Gastrocnemius medialis (tissue), 4 donors: ENCODE measurements around the gene FKBP8. TPM values are rescaled to one million over a fixed set of nuclear protein-coding genes. Genes with fewer than 3 reads are reported as not detected.

Source experiments
- ATAC-seq, 2 donors: fragments of 150-250 bp; one replicate each; pipeline ENCODE4 v1.9.1; 2016
- DNase-seq, 2 donors: peaks; one replicate each; pipeline ENCODE4 v3.0.0-alpha.2; 2019
- H3K27ac ChIP-seq, 4 donors: fragments of 200-600 bp; sonication (generic); 1 replicate in 1 of 4; 2 replicates in 3 of 4; pipeline ENCODE4 v1.5.1; 2016 to 2018; ENCODE audit warnings: mild to moderate bottlenecking in 2 of 4, moderate library complexity in 1 of 4
- H3K27me3 ChIP-seq, 3 donors: fragments of 200-600 bp; sonication (generic) in 2 of 3; 1 replicate in 1 of 3; 2 replicates in 2 of 3; pipeline versions ENCODE4 v1.5.1 to v1.6.0; 2016 to 2019; ENCODE audit warnings: mild to moderate bottlenecking in 1 of 3, moderate library complexity in 1 of 3
- H3K36me3 ChIP-seq, 2 donors: fragments of 200-600 bp; sonication (generic) in 1 of 2; one replicate each; pipeline ENCODE4 v1.5.1; 2017 to 2018
- H3K4me1 ChIP-seq, 2 donors: fragments of 200-600 bp; sonication (generic) in 1 of 2; one replicate each; pipeline ENCODE4 v1.5.1; 2016 to 2017; ENCODE audit warnings: mild to moderate bottlenecking in 2 of 2
- H3K4me3 ChIP-seq, 4 donors: fragments of 200-600 bp; sonication (generic) in 3 of 4; 1 replicate in 1 of 4; 2 replicates in 3 of 4; pipeline ENCODE4 v1.5.1; 2016 to 2019; ENCODE audit warnings: mild to moderate bottlenecking in 2 of 4
- H3K9me3 ChIP-seq, 3 donors: fragments of 200-600 bp; sonication (generic) in 2 of 3; 1 replicate in 1 of 3; 2 replicates in 2 of 3; pipeline ENCODE4 v1.5.1; 2016 to 2019
- POLR2A ChIP-seq, 2 donors: fragments of 450-650 bp; IDR thresholded peaks; one replicate each; pipeline ENCODE4 v1.6.1; 2017; ENCODE audit warnings: antibody characterized with exemption in 2 of 2, mild to moderate bottlenecking in 2 of 2, moderate library complexity in 2 of 2
- in situ Hi-C, 4 donors: fragments of 200-750 bp; cut with MboI; loops; one replicate each; pipeline versions ENCODE4 v1.15.0 to v1.8.0; 2017; ENCODE audit warnings: low sequenced_read_pairs in 4 of 4
- intact Hi-C: fragments of 100-400 bp; cut with DNase I; formaldehyde crosslinking; loops from one replicate; pipeline ENCODE4 v1.15.1; 2023; ENCODE audit warnings: low total_unique reads
- total RNA-seq, 4 donors: library from RNA; depleted of rRNA; stranded (reverse); fragments of >200 nt; gene quantifications; one replicate each; pipeline versions ENCODE4 v1.1.0 to v1.2.3, GENCODE V29; 2016
- TF ChIP-seq, protein P1 (sequence below), 5 experiments: fragments of 450-650 bp in 3 of 5; fragments of 200-600 bp in 2 of 5; sonication (generic) in 2 of 5; IDR thresholded peaks in 4 of 5; conservative IDR thresholded peaks in 1 of 5; 1 replicate in 4 of 5; 2 replicates in 1 of 5; pipeline ENCODE4 v1.5.1; 2016 to 2019; ENCODE audit warnings: antibody characterized with exemption in 5 of 5, mild to moderate bottlenecking in 3 of 5, moderate library complexity in 3 of 5

The FKBP8 gene
- total RNA-seq, 4 donors from 2014 or later: 157 to 195 (median 184) TPM

- Histone ChIP-seq H3K27me3 (no peaks in the 10 kb centered on the region), H3K4me1 (peaks cover 82 to 84% of the 10 kb centered on the region in 2 donors), H3K27ac (peak overlapping the region; percentile 71 to 86 (median 80)), H3K4me3 (no peak overlapping the region), H3K9me3 (no peaks in the 10 kb centered on the region), H3K36me3 (no peaks in the 10 kb centered on the region)
- in situ Hi-C loops (no loop called here), intact Hi-C loops (no loop called here)
- DNase-seq: no peak
- ATAC-seq: no peak
- TF ChIP-seq, protein P1, sequence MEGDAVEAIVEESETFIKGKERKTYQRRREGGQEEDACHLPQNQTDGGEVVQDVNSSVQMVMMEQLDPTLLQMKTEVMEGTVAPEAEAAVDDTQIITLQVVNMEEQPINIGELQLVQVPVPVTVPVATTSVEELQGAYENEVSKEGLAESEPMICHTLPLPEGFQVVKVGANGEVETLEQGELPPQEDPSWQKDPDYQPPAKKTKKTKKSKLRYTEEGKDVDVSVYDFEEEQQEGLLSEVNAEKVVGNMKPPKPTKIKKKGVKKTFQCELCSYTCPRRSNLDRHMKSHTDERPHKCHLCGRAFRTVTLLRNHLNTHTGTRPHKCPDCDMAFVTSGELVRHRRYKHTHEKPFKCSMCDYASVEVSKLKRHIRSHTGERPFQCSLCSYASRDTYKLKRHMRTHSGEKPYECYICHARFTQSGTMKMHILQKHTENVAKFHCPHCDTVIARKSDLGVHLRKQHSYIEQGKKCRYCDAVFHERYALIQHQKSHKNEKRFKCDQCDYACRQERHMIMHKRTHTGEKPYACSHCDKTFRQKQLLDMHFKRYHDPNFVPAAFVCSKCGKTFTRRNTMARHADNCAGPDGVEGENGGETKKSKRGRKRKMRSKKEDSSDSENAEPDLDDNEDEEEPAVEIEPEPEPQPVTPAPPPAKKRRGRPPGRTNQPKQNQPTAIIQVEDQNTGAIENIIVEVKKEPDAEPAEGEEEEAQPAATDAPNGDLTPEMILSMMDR (IDR thresholded peaks at IDR 0.05 in 4 of 5, conservative IDR thresholded peaks at IDR 0.05 in 1 of 5): no peak
- TF ChIP-seq POLR2A (IDR thresholded peaks at IDR 0.05): no peak
Observed at GRCh38 chr19:18486746-18487145, 56.6 kb downstream of the FKBP8 start.

DNA sequence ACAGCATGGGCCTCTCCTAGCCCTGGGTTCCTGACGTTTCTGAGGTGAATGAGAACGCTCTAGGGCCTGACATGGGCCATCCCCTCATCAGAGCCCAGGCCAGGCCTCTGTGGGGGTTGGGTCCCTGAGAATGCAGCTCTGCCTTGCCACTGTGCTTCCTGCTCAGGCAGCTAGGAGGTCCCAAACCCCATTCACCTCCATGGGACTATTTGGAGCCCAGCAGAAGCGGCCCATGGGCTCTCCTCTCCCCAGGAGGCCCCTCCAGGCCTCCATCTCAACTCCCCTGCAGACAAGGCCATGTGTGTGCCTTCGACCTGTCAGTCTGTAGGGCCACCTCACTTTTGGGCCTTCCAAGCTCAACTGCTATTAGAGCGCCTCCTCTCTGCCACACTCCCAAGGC is 58.4 kb downstream of the FKBP8 start:
- H3K9me3 ChIP-seq: no peaks in the 10 kb centered on the region
- no peak overlapping the region for H3K4me3 ChIP-seq
- intact Hi-C loops: no loop called here
- in situ Hi-C loops: no loop called here
- TF ChIP-seq, protein P1 (IDR thresholded peaks at IDR 0.05 in 4 of 5, conservative IDR thresholded peaks at IDR 0.05 in 1 of 5): peak in 1 of 5 experiments; percentile 13
- no peak for TF ChIP-seq POLR2A (IDR thresholded peaks at IDR 0.05)
- DNase-seq: no peak
- peaks cover 89 to 93% of the 10 kb centered on the region in 2 donors for H3K4me1 ChIP-seq
- H3K36me3 ChIP-seq: no peaks in the 10 kb centered on the region
- H3K27ac ChIP-seq: peak overlapping the region in 3 of 4 donors; percentile 71 to 94 (median 85)
- H3K27me3 ChIP-seq: no peaks in the 10 kb centered on the region
- no peak for ATAC-seq

- Histone ChIP-seq H3K36me3 (no peaks in the 10 kb centered on the region), H3K9me3 (no peaks in the 10 kb centered on the region), H3K27me3 (no peaks in the 10 kb centered on the region), H3K4me1 (peaks cover 90 to 93% of the 10 kb centered on the region in 2 donors), H3K4me3 (no peak overlapping the region), H3K27ac (peak overlapping the region; percentile 3 to 94 (median 34))
- intact Hi-C loops (no loop called here), in situ Hi-C loops (no loop called here)
- DNase-seq (no peak), ATAC-seq (no peak)
- TF ChIP-seq POLR2A (IDR thresholded peaks at IDR 0.05): no peak
- TF ChIP-seq, protein P1 (IDR thresholded peaks at IDR 0.05 in 4 of 5, conservative IDR thresholded peaks at IDR 0.05 in 1 of 5): no peak
Observed at GRCh38 chr19:18483119-18483890, 60.1 kb downstream of the FKBP8 start.

Other genes starting within 250 kb of the FKBP8 start
- gene LSM4, start 220.5 kb downstream of the FKBP8 start, total RNA-seq: 100 to 1,000 TPM; 122 to 294 (median 193) TPM
- 10 to 100 TPM; 11.7 to 42.3 (median 23.6) TPM for gene PGPEP1, start 203.0 kb downstream of the FKBP8 start, total RNA-seq
- 1 to 10 TPM in 2 of 4 donors, not detected in 2; 1.4 to 2.7 TPM for gene GDF15, start 157.4 kb downstream of the FKBP8 start, total RNA-seq
- 1 to 10 TPM in 3 of 4 donors, under 1 TPM in 1; 0.34 to 4.2 (median 2.3) TPM for gene LRRC25, start 146.0 kb downstream of the FKBP8 start, total RNA-seq
- 10 to 100 TPM; 24.7 to 65.2 (median 44.1) TPM for gene SSBP4, start 124.2 kb downstream of the FKBP8 start, total RNA-seq
- 10 to 100 TPM in 1 of 4 donors, 1 to 10 TPM in 3; 5.1 to 29.1 (median 7.8) TPM for gene ISYNA1, start 105.4 kb downstream of the FKBP8 start, total RNA-seq
- 10 to 100 TPM; 21.8 to 30.8 (median 27.3) TPM for gene ELL, start 21.5 kb downstream of the FKBP8 start, total RNA-seq
- 100 to 1,000 TPM in 3 of 4 donors, 10 to 100 TPM in 1; 97.1 to 155 (median 106) TPM for gene KXD1, start 14.3 kb upstream of the FKBP8 start, total RNA-seq
- 100 to 1,000 TPM; 512 to 719 (median 537) TPM for gene UBA52, start 28.3 kb upstream of the FKBP8 start, total RNA-seq
- 100 to 1,000 TPM; 163 to 337 (median 187) TPM for gene REX1BD, start 45.2 kb upstream of the FKBP8 start, total RNA-seq
- 10 to 100 TPM; 14.9 to 61.6 (median 35.3) TPM for gene CRLF1, start 63.2 kb upstream of the FKBP8 start, total RNA-seq
- gene TMEM59L, start 69.3 kb upstream of the FKBP8 start, total RNA-seq: 1 to 10 TPM in 1 of 4 donors, under 1 TPM in 2, not detected in 1; 0.20 to 2.1 (median 0.36) TPM
- gene KLHL26, start 93.5 kb upstream of the FKBP8 start, total RNA-seq: 10 to 100 TPM in 1 of 4 donors, 1 to 10 TPM in 3; 5.2 to 12.0 (median 7.3) TPM
- 1 to 10 TPM; 2.8 to 8.8 (median 3.7) TPM for gene CRTC1, start 140.1 kb upstream of the FKBP8 start, total RNA-seq
- gene COMP, start 247.7 kb upstream of the FKBP8 start, total RNA-seq: 10 to 100 TPM in 1 of 4 donors, 1 to 10 TPM in 1, under 1 TPM in 1, not detected in 1; 0.24 to 77.8 (median 1.3) TPM